Measurements from ENCODE around the gene MUC20.
"Not testable (repeated sequence)": the region's sequence is repeated elsewhere in the genome, so short reads cannot be mapped to it uniquely, and the experiment has no call there.

MUC20 gene

DNA sequence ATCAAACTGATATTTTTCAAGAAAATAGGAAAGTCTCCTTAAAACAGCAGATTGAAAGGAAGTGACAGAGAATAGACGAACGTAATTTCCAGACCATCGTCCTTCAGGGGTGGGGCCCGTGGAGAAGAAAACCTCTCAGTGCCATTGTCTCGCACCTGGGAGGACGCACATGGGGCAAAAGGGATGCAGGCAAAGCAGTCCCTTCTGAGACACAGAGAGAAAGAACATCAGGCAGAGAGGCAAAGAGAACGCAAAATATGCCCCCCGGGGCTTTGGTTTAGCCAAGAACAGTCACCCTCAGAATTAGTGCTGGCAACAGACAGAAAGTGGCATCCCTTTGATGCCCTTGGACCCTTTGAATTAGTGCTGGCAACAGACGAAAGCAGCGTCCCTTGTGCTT, 37.0 kb downstream of the MUC20 start:
- DNase-seq: no peak

DNA sequence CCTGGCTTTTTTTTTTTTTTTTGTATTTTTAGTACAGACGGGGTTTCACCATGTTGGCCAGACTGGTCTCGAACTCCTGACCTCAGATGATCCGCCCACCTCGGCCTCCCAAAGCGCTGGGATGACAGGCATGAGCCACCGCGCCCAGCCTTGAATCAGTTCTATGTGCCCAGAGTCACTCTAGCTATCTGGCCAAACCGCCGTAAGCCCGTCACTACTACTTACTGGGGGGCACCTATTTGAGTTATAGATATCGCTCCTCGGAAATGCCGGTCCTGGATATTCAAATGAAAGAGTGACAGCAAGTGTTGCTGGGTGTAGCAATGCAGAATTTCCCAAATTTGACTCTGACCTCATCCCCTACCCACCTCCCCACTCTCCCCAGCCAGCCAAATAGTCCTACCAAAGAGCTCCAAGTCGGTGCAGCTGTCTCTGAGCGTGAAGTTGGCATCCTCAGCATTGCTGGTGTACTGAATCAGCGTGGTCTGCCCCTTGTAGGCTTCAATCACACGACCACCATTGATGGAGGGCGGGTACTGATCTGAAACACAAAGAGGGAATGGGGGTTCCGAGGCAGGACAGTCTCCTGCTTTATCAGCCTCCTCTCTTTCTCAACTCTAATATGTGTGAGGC, 38.1 kb downstream of the MUC20 start:
- DNase-seq: no peak

DNA sequence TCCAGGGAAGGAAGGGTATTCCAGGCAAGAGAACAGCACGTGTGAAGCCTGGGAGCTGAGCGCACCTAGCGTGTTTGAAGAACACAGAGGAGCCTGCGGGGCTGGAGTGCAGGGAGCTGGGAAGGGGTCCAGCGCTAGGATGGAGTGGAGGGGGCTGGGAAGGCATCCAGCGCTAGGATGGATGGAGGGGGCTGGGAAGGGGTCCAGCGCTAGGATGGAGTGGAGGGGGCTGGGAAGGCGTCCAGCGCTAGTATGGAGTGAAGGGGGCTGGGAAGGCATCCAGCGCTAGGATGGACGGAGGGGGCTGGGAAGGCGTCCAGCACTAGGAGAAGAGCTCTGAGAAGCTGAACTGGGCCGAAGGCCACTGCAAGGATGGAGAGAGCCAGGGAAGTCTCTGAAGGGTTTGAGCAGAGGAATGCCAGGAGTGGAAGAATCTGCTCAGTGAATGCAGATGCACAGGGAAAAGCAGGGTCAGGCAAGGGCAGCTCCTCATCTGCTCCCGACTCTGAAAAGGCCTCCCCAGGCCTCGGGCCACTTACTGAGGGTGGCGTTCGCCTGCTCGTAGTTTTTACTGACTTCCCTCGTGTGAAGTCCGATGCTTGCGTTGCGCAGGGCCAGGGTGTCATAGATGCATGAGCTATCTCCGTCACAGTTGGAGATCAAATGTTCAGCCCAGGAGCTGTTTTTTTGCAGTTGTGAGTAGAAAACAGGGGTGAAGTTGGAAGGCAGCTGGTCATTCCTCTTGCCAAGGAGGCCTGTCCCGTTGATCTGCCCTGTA, 39.8 kb downstream of the MUC20 start:
- no peak for DNase-seq

DNA sequence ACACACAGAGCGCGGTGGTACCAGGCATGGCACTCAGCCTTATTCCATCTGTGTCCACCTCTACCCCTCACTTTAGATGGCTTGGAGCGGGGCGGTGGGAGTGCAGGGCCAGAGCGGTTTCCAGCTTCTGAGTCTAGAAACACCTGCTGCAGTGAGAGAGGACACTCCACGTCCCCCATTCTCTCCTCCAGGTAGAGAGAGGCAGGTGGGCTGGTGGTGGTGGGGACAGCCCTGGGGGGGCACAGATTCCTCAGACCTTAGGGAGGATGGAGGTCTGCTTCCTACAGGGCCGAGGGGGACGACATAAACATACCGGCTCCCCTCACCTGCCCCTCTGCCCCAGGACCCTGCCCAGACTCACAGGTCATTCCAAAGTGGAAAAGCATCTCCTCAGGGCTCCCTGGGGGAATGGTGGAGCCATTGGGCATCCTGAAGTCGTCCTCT, 40.4 kb downstream of the MUC20 start:
- DNase-seq: no peak

DNA sequence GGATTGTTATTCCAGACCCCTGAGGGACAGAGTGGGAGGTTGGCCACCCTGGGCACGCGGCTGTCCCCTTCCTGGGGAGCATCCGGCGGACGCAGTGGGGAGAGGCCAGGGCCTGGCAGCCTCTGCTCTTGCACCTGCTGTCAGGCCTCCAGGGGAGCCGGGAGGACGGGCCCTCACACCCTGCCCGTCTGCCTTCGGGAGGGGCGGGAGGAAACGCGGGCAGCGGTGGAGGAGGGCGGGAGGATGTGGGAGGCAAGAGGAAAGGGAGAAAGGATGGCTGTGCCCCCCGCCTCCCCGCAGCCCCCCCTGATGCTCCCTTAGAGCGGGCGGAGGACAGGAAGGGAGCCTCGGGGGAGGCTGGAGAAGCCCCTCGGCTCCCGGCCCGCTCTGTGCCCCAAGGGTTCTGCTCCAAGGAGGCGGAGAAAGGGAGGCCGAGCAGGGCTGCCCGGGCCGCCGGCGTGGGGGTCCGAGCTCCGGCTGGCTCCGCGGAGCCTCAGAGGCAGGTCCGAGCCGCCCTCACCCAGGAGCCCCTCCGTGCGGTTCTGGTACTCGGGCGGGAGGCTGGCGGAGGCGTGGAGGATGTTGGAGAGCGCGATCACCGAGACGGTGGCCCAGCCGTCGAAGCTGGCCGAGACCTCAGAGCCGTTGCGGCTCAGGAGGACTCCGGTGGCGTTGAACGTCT, 40.9 kb downstream of the MUC20 start:
- no peak for DNase-seq

DNA sequence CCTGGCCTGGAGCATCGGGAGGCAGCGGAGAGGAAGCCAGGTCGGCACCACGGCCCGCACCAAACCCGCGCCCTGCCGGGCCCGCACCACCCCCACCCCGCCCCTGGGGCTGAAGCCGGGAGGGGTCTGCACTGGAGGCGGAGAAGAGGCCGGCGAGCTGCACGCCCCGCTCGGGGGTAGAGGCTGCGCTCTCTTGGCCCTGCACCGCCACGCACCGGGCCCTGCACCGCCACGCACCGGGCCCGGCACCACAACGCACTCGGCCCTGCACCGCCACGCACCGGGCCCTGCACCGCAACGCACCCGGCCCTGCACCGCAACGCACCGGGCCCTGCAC, 41.4 kb downstream of the MUC20 start:
- DNase-seq: no peak

DNA sequence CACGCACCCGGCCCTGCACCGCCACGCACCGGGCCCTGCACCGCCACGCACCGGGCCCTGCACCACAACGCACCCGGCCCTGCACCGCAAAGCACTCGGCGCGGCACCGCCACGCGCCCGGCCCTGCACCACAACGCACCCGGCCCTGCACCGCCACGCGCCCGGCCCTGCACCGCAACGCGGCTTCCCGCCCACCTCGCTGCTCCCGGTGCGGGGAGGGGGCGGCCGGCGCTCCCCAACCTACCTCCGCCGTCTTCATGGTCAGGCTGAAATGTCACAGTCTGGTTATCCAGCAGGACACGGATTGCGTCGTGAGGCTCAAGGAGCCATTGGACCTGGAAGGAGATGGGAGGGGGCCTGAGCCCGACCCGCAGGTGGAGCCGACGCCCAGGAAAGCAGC, 41.8 kb downstream of the MUC20 start:
- DNase-seq: no peak

DNA sequence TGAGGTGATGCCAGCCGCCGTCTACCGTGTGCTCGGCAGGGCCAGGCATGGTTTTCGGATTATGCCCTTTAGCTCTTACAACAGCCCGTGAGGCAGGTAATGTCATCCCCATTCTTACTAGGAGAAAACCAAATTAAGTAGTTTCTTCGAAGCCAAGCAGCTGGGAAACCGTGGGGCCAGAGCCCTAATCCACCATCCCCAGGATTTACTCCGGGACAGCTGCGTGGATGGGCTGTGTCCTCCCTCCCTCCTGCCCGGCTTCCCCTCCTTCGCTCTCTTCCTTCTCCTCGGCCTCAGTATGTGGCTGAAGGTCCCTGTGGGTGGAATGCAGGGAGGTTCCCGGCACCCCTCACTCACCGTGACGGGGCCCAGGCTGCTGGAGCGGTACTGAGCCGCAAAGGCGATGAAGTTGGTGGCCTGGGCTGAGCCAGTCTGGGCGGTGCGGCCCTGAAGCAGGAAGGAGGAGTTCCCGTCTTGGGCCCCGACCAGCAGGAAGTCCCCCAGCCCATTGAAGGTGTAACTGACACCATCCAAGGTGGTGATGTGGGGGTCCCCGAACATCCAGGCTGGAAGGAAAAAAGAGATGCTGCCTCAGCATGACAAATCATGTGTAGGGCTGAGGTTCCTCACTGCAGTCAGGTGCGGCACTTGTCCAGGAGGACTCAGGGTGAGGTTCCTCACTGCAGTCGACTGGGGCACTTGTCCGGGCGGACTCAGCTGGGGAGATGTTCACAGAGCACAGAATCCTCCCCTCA, 42.5 kb downstream of the MUC20 start:
- no peak for DNase-seq

DNA sequence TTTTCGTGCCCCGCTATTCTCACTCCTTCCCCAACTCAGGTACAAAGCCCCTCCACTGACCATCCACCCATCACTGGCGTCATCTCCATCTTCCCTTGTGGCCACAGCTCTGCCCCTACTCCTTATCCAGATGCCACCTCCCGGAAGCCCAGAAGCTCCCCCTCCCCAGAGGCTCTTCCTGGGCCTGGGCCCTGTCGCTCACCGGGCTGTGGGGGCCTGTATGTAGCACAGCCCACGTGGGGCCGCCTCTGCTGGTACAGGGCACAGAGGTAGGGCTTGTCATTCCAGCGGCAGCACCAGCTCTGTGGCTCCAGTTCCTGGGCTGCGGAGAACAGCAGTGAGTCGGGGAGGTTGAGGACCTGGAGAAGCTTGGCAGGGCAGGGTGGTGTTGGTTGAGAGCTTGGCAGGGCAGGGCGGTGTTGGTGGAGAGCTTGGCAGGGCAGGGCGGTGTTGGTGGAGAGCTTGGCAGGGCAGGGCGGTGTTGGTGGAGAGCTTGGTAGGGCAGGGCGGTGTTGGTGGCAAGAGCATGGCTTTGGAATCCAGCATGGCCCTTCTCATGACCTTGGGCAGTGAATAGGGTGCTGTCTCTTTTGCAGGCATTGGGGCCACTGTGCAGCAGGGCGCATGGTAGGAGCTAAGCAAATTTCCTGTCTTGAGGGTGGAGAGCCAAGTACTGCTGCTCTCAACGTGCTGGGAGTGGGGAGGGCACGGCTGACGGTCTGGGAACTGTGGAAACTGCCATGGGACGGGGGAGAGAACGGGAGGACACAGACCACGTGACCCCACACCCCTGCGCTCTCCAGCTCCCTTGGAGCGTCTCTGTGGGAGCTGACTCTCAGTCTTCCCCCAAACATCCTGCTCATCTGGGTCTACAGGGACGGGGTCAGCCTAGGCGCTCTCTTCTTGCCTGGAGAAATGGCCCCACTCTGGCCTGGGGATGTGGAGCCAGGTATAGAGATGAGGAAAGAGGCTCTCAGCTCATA, 43.4 kb downstream of the MUC20 start:
- DNase-seq: no peak

DNA sequence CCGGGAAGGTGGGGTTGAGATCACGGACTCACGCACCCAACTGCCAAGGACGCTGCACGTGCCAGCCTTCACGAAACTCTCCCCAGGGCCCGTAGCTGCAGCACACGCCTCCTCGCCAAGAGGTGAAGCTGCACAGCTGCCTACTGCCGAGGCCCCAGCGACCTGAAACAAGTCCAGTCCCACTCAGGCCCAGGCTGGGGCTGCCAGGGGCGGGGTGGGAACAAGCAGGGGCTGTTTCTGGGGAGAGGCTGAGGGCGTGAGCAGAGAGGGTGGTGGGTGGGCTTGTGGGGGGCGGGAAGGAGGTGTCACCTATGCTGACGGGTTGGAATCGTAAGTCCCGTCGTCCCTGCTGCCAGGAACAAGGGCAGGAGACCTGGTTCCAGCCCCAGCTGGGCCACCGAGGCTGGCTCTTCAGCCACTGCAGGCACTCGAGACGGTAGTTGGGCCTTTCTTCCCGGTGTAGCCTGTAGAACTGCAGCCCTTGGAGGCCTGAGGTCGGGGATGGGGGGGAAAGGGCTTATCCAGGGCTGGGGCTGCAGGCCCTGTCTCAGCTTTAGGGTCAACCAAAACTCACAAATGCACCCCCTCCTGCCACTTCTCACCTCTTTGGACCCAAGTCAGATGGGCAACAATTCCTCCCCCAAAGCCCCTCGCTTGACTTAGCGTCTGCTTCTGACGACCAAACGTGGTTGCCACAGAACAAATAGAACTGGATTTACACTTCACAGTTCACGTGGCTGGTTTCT, 44.4 kb downstream of the MUC20 start:
- no peak for DNase-seq

DNA sequence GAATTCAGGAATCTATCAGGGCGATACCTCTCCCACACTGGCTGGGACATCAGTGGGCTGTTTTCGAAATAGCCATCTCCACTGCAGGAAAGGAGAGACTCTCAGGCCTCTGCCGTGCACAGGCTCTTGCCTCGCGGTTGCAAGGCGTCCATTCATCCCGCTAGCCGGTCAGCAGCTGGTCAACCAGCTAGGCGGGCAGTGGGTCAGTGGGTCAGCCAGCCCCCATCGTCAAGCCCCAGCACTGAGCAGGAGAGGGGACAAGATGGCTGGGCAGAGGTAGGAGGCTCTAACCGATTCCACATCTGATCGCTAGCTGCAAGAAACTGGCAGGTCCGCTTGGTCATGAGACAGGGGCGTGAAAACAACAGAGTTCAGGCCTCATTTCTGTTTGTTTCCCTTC, 45.9 kb downstream of the MUC20 start:
- DNase-seq: no peak

DNA sequence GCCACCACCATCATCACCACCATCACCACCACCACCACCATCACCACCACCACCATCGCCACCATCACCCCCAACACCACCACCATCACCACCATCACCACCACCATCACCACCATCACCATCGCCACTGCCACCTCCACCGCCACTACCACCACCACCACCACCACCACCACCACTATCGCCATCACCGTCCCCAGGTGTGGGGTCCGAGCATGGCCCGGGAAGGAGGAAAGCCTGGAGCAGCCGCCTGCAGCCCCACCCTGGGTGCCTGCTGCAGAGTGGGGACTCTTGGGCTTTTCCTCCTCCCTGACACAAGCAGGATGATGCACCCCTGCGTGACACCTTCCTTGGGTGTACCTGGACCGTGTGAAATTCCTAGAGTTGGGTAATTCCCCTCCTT, 47.0 kb downstream of the MUC20 start:
- DNase-seq: no peak

DNA sequence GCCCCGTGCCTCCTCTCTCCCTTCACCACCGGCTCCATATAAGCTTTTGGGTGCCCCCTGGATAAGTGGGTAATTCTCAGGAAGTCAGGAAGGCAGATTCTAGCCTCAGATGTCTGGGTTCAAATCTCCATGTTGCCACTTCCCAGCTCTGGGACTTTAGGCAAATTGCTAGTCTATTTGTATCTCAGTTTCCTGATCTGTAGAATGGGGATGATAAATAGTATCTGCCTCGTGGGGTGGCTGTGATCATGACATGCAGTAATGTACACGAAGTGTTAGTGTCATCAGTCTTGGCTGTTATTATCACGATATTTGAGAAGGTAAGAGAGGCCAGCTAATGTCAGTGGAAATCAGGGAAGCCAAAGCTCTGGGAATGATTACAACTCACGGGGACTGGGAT, 47.6 kb downstream of the MUC20 start:
- DNase-seq: no peak

DNA sequence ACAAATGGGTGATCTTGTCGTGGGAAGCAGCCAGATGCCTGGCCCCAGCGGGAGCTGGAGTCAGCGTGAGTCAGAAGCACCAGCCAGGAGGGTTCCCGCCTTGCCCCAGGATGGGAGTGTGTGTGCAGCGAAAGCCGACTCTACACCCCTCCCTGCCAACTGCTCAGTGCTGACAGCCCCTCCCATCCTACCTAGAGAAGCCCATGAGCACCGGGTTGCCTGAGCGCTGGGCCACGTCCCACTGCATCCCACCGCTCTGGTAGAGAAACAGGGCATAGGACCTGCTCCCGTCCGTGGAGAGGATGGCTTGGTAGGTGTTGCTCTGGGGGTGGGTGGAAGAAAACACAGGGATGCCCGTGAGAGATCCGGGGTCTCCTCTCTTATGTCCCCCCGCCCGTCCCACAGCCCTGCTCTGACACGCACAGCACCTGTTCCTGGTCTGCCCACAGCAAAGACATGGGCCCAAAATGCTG, 48.1 kb downstream of the MUC20 start:
- DNase-seq: no peak

DNA sequence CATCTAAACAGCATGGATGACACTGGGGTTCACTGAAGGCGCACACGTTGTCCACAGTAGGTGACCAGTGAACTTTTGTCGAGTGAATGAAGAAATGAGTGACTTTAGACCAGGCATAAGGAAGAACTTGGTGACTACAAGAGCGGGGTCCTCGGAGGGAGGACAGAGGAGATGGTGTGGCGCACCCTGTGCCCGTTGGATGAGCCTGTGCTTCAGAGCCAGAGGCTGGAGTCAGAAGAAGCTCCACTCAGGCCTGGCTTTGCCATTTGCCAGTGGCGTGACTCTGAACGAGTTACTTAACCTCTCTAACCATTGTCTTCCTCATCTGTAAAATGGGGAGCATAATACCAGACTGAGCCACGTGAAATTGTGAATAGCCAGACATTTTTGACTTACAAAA, 48.8 kb downstream of the MUC20 start:
- DNase-seq: no peak

DNA sequence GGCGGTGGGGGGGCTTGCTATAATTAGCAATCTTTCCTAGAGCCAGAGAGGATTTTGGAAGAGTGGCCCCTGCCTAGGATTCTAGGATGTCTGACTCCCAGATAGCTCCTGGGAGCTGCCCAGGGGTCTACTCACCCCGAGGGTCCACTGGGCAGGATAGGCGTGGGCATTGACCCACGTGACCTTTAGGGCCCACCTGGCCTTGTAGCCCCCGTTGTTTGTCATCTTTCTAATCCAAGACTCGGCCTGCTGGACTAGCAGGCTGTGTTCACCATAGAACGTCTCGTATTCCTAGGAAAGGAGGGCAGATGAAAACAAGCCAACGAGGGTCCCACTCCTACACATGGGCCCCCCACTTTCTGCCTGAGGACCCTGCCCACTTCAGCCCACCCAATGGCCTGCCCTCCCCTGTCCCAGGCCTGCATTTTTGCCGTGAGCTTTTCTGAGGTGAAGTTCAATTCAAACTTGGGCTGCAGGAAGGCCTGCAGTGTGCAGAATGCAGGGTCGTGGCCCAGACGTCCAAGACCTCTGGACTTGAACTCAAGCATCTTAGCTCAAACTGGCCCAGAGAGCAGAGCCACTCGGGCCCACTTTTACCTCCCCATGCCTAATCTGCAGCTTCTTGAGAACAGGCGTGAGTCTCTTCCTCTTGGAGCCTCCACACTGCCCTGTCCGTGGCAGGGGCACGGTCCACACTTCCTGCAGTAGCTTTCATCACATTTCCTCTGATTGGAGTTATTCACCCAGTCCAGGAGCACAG, 49.5 kb downstream of the MUC20 start:
- no peak for DNase-seq

DNA sequence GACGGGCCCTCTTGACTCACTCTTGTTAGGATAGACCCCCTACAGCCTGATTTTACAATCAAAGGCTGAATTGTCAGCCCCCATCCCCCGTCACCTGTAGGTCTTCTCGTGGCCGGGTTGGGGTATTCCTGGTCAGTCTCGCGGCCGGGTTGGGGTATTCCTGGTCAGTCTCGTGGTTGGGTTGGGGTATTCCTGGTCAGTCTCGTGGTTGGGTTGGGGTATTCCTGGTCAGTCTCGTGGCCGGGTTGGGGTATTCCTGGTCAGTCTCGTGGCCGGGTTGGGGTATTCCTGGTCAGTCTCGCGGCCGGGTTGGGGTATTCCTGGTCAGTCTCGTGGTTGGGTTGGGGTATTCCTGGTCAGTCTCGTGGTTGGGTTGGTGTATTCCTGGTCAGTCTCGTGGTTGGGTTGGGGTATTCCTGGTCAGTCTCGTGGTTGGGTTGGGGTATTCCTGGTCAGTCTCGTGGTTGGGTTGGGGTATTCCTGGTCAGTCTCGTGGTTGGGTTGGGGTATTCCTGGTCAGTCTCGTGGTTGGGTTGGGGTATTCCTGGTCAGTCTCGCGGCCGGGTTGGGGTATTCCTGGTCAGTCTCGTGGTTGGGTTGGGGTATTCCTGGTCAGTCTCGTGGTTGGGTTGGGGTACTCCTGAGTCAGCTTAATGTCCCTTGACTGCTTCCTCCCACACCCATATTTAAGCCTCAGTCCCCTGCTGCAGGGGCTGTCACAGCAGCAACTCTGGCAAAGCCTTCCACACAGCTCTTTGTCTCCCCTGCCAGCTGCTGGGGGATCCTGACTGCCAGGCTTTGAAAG, 50.3 kb downstream of the MUC20 start:
- DNase-seq: not testable (repeated sequence)

DNA sequence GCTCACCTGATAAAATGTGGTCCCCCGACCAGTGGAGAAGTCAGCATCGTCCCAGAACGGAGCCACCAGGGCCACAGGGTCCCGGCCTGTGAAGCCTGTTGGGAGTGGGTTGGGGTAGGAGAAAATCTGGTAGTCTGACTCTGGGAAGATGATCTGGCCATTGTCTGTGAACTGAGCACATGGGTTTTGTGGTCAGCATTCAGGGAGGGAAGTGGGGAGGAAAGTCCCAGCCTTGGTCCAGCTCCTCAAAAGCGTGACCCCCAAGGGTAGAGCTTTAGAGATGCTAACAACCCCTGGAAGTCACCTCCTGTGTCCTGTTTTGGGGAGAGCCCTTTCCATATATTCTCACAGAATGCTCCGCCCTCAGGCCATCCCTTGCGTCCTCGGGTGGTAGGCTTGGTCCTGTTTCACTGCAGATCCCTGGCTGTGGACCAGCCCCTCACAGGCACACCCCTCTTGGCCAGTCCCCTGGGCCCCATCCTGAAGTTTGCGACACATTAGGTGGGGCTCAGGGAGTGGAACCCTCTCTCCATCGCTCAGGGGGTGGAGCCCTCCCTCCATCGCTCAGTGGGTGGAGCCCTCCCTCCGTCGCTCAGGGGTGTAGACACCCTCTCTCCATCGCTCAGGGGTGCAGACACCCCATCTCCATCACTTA, 51.0 kb downstream of the MUC20 start:
- no peak for DNase-seq

DNA sequence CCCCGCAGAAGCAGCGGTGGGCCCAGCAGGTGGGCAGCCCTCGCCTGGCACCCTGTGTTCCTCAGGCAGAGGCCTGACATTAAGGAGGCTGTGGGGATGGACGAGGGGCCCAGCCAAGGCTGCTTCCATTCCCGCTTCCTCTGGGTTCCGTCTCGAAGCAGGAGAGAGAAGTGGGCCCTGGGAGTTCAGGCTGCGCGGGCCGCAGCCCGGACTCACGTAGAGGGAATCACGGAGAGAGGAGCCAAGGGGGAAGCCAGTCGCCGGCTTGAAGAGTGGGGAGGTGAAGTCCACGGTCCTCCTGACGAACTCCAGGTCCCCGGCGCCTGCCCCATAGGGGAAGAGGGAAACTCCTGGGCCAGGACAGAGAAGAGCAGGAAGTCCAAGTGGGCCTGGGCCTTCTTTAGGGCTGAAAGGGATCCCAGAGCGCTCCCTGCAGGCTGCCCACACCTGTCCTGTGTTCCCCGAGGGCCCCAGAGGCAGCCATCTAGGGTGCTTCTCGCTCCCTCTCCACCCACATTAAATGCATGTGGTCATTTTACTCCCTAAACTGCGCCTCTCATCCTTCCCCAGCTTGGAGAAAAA, 53.3 kb downstream of the MUC20 start:
- no peak for DNase-seq

All from DMS79 treated with DMSO at 0.1 percent for 48 hours (cell line).